Muscle of leg (tissue), 11 donors: ENCODE results near the gene DENND5A. TPM values are rescaled to one million over a fixed set of nuclear protein-coding genes. Genes with fewer than 3 reads are reported as not detected.

Source experiments
- DNase-seq: peaks from one replicate; pipeline ENCODE4 v3.0.0; 2013
- H3K27ac ChIP-seq: one replicate; pipeline ENCODE4 v1.5.1; 2013; ENCODE audit warnings: mild to moderate bottlenecking, low read length, control low read depth
- H3K27me3 ChIP-seq: one replicate; pipeline ENCODE4 v1.6.1; 2013; ENCODE audit warnings: low read length; ENCODE audit not compliant: control insufficient read depth, insufficient read depth
- H3K36me3 ChIP-seq: one replicate; pipeline ENCODE4 v1.6.1; 2013; ENCODE audit warnings: low read length; ENCODE audit not compliant: control insufficient read depth, insufficient read depth
- H3K4me1 ChIP-seq: one replicate; pipeline ENCODE4 v1.6.1; 2013; ENCODE audit warnings: low read length; ENCODE audit not compliant: control insufficient read depth, insufficient read depth
- H3K4me3 ChIP-seq: one replicate; pipeline ENCODE4 v1.5.1; 2013; ENCODE audit warnings: low read length, control low read depth
- H3K9me3 ChIP-seq: replicated peaks from 2 replicates; pipeline ENCODE4 v1.6.1; 2013; ENCODE audit warnings: low read depth, low read length; ENCODE audit not compliant: control insufficient read depth
- WGBS: methylation state at CpG from one replicate; pipeline ENCODE4 v1.1.5; 2013; ENCODE audit warnings: missing lambda C conversion rate; ENCODE audit not compliant: insufficient coverage; 5-methylcytosine and 5-hydroxymethylcytosine counted together
- polyA plus RNA-seq, 8 donors: library from polyadenylated mRNA; unstranded; fragments of 120-200 nt; gene quantifications; one replicate each; pipeline versions ENCODE4 v1.2.1 to v1.2.3, GENCODE V29; 2013; ENCODE audit warnings: inconsistent platforms in 1 of 8, low replicate concordance in 1 of 8; ENCODE audit not compliant: insufficient read length in 8 of 8, insufficient read depth in 1 of 8
- total RNA-seq: library from RNA; stranded (reverse); fragments of 120-200 nt; gene quantifications from one replicate; pipeline ENCODE4 v1.2.4, GENCODE V29; 2013

The DENND5A gene
- total and polyA plus RNA-seq, 9 donors = 49.7 to 93.0 (median 71.0) TPM

GRCh38 chr11:9142732-9143131, 122.4 kb downstream of the DENND5A start:
- WGBS = 91% methylated on average over 6 of the region's 7 CpGs
- Histone ChIP-seq H3K9me3 (no peaks in the 10 kb centered on the region), H3K36me3 (peaks cover 97% of the 10 kb centered on the region), H3K4me1 (no peaks in the 10 kb centered on the region), H3K27me3 (no peaks in the 10 kb centered on the region), H3K4me3 (no peak overlapping the region), H3K27ac (no peak overlapping the region)
- no peak for DNase-seq

GRCh38 chr11:9141186-9141585, 124.0 kb downstream of the DENND5A start:
- no peak for DNase-seq
- H3K4me1 ChIP-seq = no peaks in the 10 kb centered on the region

GRCh38 chr11:9139628-9140357, 125.4 kb downstream of the DENND5A start:
- H3K4me3 ChIP-seq = no peak overlapping the region
- WGBS = 73% methylated on average over 5 of the region's 7 CpGs
- H3K27ac ChIP-seq = no peak overlapping the region

More at GRCh38 chr11:9141186-9141585, 124.0 kb downstream of the DENND5A start:
- peaks cover 89% of the 10 kb centered on the region for H3K36me3 ChIP-seq
- no peak overlapping the region for H3K4me3 ChIP-seq
- 87% methylated on average over 4 of the region's 7 CpGs for WGBS
- H3K27me3 ChIP-seq = no peaks in the 10 kb centered on the region
- H3K27ac ChIP-seq = no peak overlapping the region
- no peaks in the 10 kb centered on the region for H3K9me3 ChIP-seq

GRCh38 chr11:9138612-9139579, 126.3 kb downstream of the DENND5A start:
- Histone ChIP-seq H3K36me3 (peaks cover 70% of the 10 kb centered on the region), H3K9me3 (no peaks in the 10 kb centered on the region), H3K4me1 (no peaks in the 10 kb centered on the region), H3K4me3 (no peak overlapping the region), H3K27me3 (no peaks in the 10 kb centered on the region), H3K27ac (no peak overlapping the region)
- WGBS = 20% methylated on average over 1 of the region's 18 CpGs
- peak; percentile 30 for DNase-seq

More at GRCh38 chr11:9139628-9140357, 125.4 kb downstream of the DENND5A start:
- DNase-seq = no peak
- peaks cover 76% of the 10 kb centered on the region for H3K36me3 ChIP-seq
- H3K4me1 ChIP-seq = no peaks in the 10 kb centered on the region
- no peaks in the 10 kb centered on the region for H3K27me3 ChIP-seq
- no peaks in the 10 kb centered on the region for H3K9me3 ChIP-seq

- no peaks in the 10 kb centered on the region for H3K27me3 ChIP-seq
- DNase-seq = no peak
- no peaks in the 10 kb centered on the region for H3K4me1 ChIP-seq
- WGBS = 45% methylated on average over 3 of the region's 3 CpGs
- H3K4me3 ChIP-seq = no peak overlapping the region
- no peaks in the 10 kb centered on the region for H3K9me3 ChIP-seq
- H3K27ac ChIP-seq = no peak overlapping the region
- H3K36me3 ChIP-seq = peaks cover 67% of the 10 kb centered on the region
Measured at GRCh38 chr11:9138133-9138453, 127.1 kb downstream of the DENND5A start.

- Histone ChIP-seq H3K27me3 (no peaks in the 10 kb centered on the region), H3K4me1 (no peaks in the 10 kb centered on the region), H3K9me3 (no peaks in the 10 kb centered on the region), H3K36me3 (peaks cover 61% of the 10 kb centered on the region), H3K27ac (no peak overlapping the region), H3K4me3 (no peak overlapping the region)
- 6% methylated on average over 7 of the region's 10 CpGs for WGBS
- DNase-seq = peak; percentile 76
Measured at GRCh38 chr11:9137293-9138132, 127.6 kb downstream of the DENND5A start.

GRCh38 chr11:9136741-9137140, 128.4 kb downstream of the DENND5A start:
- DNase-seq = no peak
- no peak overlapping the region for H3K4me3 ChIP-seq
- H3K27ac ChIP-seq = no peak overlapping the region
- H3K27me3 ChIP-seq = no peaks in the 10 kb centered on the region
- H3K36me3 ChIP-seq = peaks cover 58% of the 10 kb centered on the region
- no CpG with 5 or more reads among the region's 2 CpGs for WGBS
- no peaks in the 10 kb centered on the region for H3K9me3 ChIP-seq
- no peaks in the 10 kb centered on the region for H3K4me1 ChIP-seq

- Histone ChIP-seq H3K9me3 (no peaks in the 10 kb centered on the region), H3K36me3 (peaks cover 33% of the 10 kb centered on the region), H3K4me3 (no peak overlapping the region), H3K4me1 (no peaks in the 10 kb centered on the region), H3K27ac (no peak overlapping the region), H3K27me3 (no peaks in the 10 kb centered on the region)
- DNase-seq = no peak
- WGBS = no CpG with 5 or more reads among the region's 2 CpGs
Measured at GRCh38 chr11:9133956-9134355, 131.2 kb downstream of the DENND5A start.

- 87% methylated on average over 5 of the region's 5 CpGs for WGBS
- no peak overlapping the region for H3K27ac ChIP-seq
- H3K36me3 ChIP-seq = peaks cover 18% of the 10 kb centered on the region
Measured at GRCh38 chr11:9132203-9132878, 132.8 kb downstream of the DENND5A start.

More at GRCh38 chr11:9132203-9132878, 132.8 kb downstream of the DENND5A start:
- Histone ChIP-seq H3K9me3 (no peaks in the 10 kb centered on the region), H3K4me3 (no peak overlapping the region), H3K27me3 (no peaks in the 10 kb centered on the region), H3K4me1 (no peaks in the 10 kb centered on the region)
- no peak for DNase-seq
